ENCODE results near the gene ADA. TPM values are rescaled to one million over a fixed set of nuclear protein-coding genes. Genes with fewer than 3 reads are reported as not detected.

The ADA gene
- total and polyA plus RNA-seq, 2 of the 4 experiments (the other 2 are of a cell fraction) = 8.1 to 11.0 TPM

- no peak overlapping the region for H3K4me3 ChIP-seq (ENCODE audit: insufficient read depth, low read depth, low read length)
- H3K36me3 ChIP-seq (ENCODE audit: control insufficient read depth, insufficient read depth, low read length) = no peaks in the 10 kb centered on the region
- H4K5ac ChIP-seq (ENCODE audit: low read depth, low read length) = no peak overlapping the region
- no peak for DNase-seq
- H3K4me2 ChIP-seq (ENCODE audit: low read depth, low read length) = no peak overlapping the region
- H3K4me1 ChIP-seq (ENCODE audit: control insufficient read depth, insufficient read depth, low read length) = peaks cover 22% of the 10 kb centered on the region
- dilution Hi-C loops (cut with HindIII; ENCODE audit: low sequenced_read_pairs, unreplicated experiment) = no loop called here
- H2AK5ac ChIP-seq (ENCODE audit: low read depth, low read length) = peak overlapping the region; percentile 97
- peak overlapping the region; percentile 65 for H2BK120ac ChIP-seq (ENCODE audit: low read depth, low read length)
- intact Hi-C loops (cut with micrococcal nuclease) = no loop called here
- WGBS, 2 experiments (ENCODE audit: extremely low coverage in 2 of 2, insufficient read length in 1 of 2) = no CpG with 5 or more reads among the region's 9 CpGs
- H3K14ac ChIP-seq (replicated peaks; ENCODE audit: low read depth, low read length) = peak overlapping the region; percentile 75
- no peak overlapping the region for H3K9ac ChIP-seq (ENCODE audit: low read depth, low read length)
- H3K4ac ChIP-seq (ENCODE audit: low read depth, low read length) = peak overlapping the region; percentile 90
- no peak for TF ChIP-seq FOS (IDR thresholded peaks at IDR 0.05; ENCODE audit: low read depth, low read length)
- no peak for TF ChIP-seq RCOR1 (IDR thresholded peaks at IDR 0.05; ENCODE audit: insufficient replicate concordance, low read length)
- no peak for TF ChIP-seq SMC3 (IDR thresholded peaks at IDR 0.05; ENCODE audit: low read depth, low read length)
- no peak for TF ChIP-seq CHD1 (IDR thresholded peaks at IDR 0.05; ENCODE audit: low read depth, low read length)
- no peak for TF ChIP-seq CEBPB (IDR thresholded peaks at IDR 0.05; ENCODE audit: low read depth, low read length)
- no peak for TF ChIP-seq ELK1 (IDR thresholded peaks at IDR 0.05; ENCODE audit: borderline replicate concordance, low read depth, low read length)
- TF ChIP-seq BHLHE40 (IDR thresholded peaks at IDR 0.05; ENCODE audit: low read depth, low read length) = no peak
- TF ChIP-seq POLR2A (IDR thresholded peaks at IDR 0.05; ENCODE audit: low read depth, low read length) = no peak
- TF ChIP-seq RAD21 (IDR thresholded peaks at IDR 0.05; ENCODE audit: low read length) = no peak
- TF ChIP-seq MXI1 (IDR thresholded peaks at IDR 0.05; ENCODE audit: borderline replicate concordance, low read depth, low read length) = no peak
- TF ChIP-seq RFX5 (IDR thresholded peaks at IDR 0.05; ENCODE audit: low read depth, low read length) = no peak
- no peak for TF ChIP-seq NFE2L2 (IDR thresholded peaks at IDR 0.05; ENCODE audit: low read depth, low read length)
- TF ChIP-seq CTCF (conservative IDR thresholded peaks at IDR 0.05; ENCODE audit: low read depth, low read length) = no peak
- TF ChIP-seq MAZ (IDR thresholded peaks at IDR 0.05; ENCODE audit: borderline replicate concordance, low read depth, low read length) = no peak
- TF ChIP-seq USF2 (IDR thresholded peaks at IDR 0.05; ENCODE audit: low read depth, low read length) = no peak
- no peaks in the 10 kb centered on the region for H3K27me3 ChIP-seq (ENCODE audit: control insufficient read depth, insufficient read depth, low read length)
- no peaks in the 10 kb centered on the region for H4K20me1 ChIP-seq (ENCODE audit: insufficient read depth, low read length)
- H3K56ac ChIP-seq (ENCODE audit: extremely low read depth, insufficient read depth, low read length) = no peak overlapping the region
- peak overlapping the region; percentile 55; the same call in 1 of the 2 replicates for H4K91ac ChIP-seq (ENCODE audit: insufficient read depth, low read depth, low read length)
- peak overlapping the region; percentile 58; the same call in 1 of the 2 replicates for H3K18ac ChIP-seq (ENCODE audit: low read depth, low read length)
- H2AK9ac ChIP-seq (replicated peaks; ENCODE audit: low read depth, low read length, poor library complexity) = no peak overlapping the region
- CTCF ChIA-PET = no interaction called here
- no peak overlapping the region for H2BK5ac ChIP-seq (ENCODE audit: low read depth, low read length, poor library complexity, severe bottlenecking)
- POLR2A ChIA-PET (ENCODE audit: unreplicated experiment) = no interaction called here
- no peak for ATAC-seq (ENCODE audit: low read depth)
- in situ Hi-C loops (cut with MboI; ENCODE audit: low sequenced_read_pairs) = no loop called here
- peak overlapping the region; percentile 79 for H3K23ac ChIP-seq (ENCODE audit: low read depth, low read length)
- H2BK15ac ChIP-seq (ENCODE audit: low read depth, low read length) = peak overlapping the region; percentile 78; the same call in 2 of the 3 replicates
- H3K79me1 ChIP-seq (ENCODE audit: low read depth in 1 of 2, low read length in 2 of 2) = peaks cover 13 to 58% of the 10 kb centered on the region in 2 experiments; a peak in 3 of 4 replicates
- H3K9me3 ChIP-seq (ENCODE audit: control insufficient read depth, insufficient read depth, low read length) = peaks cover 2% of the 10 kb centered on the region; the same call in 1 of the 2 replicates
- H3K9me1 ChIP-seq (ENCODE audit: insufficient read depth, low read length) = peaks cover 24% of the 10 kb centered on the region
- no TSS peak for BruUV-seq (replicated peaks)
- H3K27ac ChIP-seq (ENCODE audit: insufficient read depth, low read length) = no peak overlapping the region
- peak overlapping the region in 1 of 2 experiments; percentile 27; a peak in 1 of 4 replicates for H4K8ac ChIP-seq (ENCODE audit: low read depth in 2 of 2, low read length in 2 of 2)
- H2AFZ ChIP-seq (replicated peaks; ENCODE audit: low read length, poor library complexity) = no peak overlapping the region
- H2BK20ac ChIP-seq (ENCODE audit: low read depth, low read length) = peak overlapping the region; percentile 68
Observed at GRCh38 chr20:44580581-44581268, 70.8 kb downstream of the ADA start.
